Prostate gland (tissue), 2 donors: ENCODE measurements around the gene KIF26B.

ENCODE experiments used
- POLR2A ChIP-seq: fragments of 450-650 bp; IDR thresholded peaks from one replicate; pipeline ENCODE4 v1.6.1; 2016; ENCODE audit warnings: antibody characterized with exemption, mild to moderate bottlenecking
- POLR2AphosphoS5 ChIP-seq: sonication (generic); formaldehyde crosslinking; IDR thresholded peaks from one replicate; pipeline ENCODE4 v1.6.1; 2017; ENCODE audit warnings: antibody characterized with exemption
- TF ChIP-seq, protein P1 (sequence below), 4 experiments: fragments of 200-600 bp in 2 of 4; fragments of 450-650 bp in 2 of 4; sonication (generic) in 2 of 4; IDR thresholded peaks; 1 replicate in 3 of 4; 2 replicates in 1 of 4; pipeline ENCODE4 v1.5.1; 2016 to 2019; ENCODE audit warnings: antibody characterized with exemption in 4 of 4, mild to moderate bottlenecking in 2 of 4, moderate library complexity in 2 of 4

DNA sequence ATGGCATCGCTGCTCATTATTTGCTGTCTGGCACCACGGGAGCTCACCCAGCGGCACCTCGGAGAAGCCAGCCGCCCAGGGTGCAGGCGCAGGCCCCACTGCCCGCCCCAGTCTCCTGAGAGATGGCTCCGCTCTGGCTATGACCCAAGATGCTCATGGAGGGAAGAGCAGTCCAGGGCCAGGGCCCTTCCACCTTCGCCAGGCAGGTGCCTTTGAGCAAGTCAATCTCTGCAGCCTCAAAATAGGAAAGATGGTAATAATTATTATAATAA, 437.3 kb downstream of the KIF26B start:
- TF ChIP-seq, protein P1, sequence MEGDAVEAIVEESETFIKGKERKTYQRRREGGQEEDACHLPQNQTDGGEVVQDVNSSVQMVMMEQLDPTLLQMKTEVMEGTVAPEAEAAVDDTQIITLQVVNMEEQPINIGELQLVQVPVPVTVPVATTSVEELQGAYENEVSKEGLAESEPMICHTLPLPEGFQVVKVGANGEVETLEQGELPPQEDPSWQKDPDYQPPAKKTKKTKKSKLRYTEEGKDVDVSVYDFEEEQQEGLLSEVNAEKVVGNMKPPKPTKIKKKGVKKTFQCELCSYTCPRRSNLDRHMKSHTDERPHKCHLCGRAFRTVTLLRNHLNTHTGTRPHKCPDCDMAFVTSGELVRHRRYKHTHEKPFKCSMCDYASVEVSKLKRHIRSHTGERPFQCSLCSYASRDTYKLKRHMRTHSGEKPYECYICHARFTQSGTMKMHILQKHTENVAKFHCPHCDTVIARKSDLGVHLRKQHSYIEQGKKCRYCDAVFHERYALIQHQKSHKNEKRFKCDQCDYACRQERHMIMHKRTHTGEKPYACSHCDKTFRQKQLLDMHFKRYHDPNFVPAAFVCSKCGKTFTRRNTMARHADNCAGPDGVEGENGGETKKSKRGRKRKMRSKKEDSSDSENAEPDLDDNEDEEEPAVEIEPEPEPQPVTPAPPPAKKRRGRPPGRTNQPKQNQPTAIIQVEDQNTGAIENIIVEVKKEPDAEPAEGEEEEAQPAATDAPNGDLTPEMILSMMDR (IDR thresholded peaks at IDR 0.05): no peak
- TF ChIP-seq POLR2A (no peak), POLR2AphosphoS5 (no peak)
